ENCODE results near the gene MRPS30. TPM values are rescaled to one million over a fixed set of nuclear protein-coding genes. Genes with fewer than 3 reads are reported as not detected.

Gene MRPS30
- total and polyA plus RNA-seq, 2 experiments from 2014 or later = 86.1 to 156 TPM

GRCh38 chr5:44845777-44846176, 37.0 kb downstream of the MRPS30 start:
- no peak overlapping the region for H2AFZ ChIP-seq
- no peaks in the 10 kb centered on the region for H4K20me1 ChIP-seq (replicated peaks; ENCODE audit: insufficient read depth)
- no peaks in the 10 kb centered on the region for H3K4me1 ChIP-seq (ENCODE audit: insufficient read depth)
- DNase-seq (ENCODE audit: low spot score) (no peak), ATAC-seq (no peak)
- no peak overlapping the region for H3K4me3 Mint-ChIP-seq
- no peaks in the 10 kb centered on the region for H3K36me3 ChIP-seq (ENCODE audit: insufficient read depth)
- TF ChIP-seq CREB1 (CRISPR knock-in tag; IDR thresholded peaks at IDR 0.05; ENCODE audit: low read depth) = no peak
- no peak for TF ChIP-seq ZNF331 (CRISPR knock-in tag; IDR thresholded peaks at IDR 0.05; ENCODE audit: low read depth)
- TF ChIP-seq CTCF (conservative IDR thresholded peaks at IDR 0.05; ENCODE audit: low read depth in 2 of 2) = no peak
- TF ChIP-seq JUNB (IDR thresholded peaks at IDR 0.05; ENCODE audit: unreplicated experiment) = no peak
- TF ChIP-seq EZH2 (IDR thresholded peaks at IDR 0.05; ENCODE audit: low read depth, unreplicated experiment) = no peak
- no peak for TF ChIP-seq NANOG (IDR thresholded peaks at IDR 0.05; ENCODE audit: borderline replicate concordance)
- no peak for TF ChIP-seq ZNF114 (CRISPR knock-in tag; IDR thresholded peaks at IDR 0.05)
- no peak for TF ChIP-seq REST (IDR thresholded peaks at IDR 0.05; ENCODE audit: unreplicated experiment)
- TF ChIP-seq ZNF462 (CRISPR knock-in tag; IDR thresholded peaks at IDR 0.05) = no peak
- no peak for TF ChIP-seq POLR2AphosphoS5 (IDR thresholded peaks at IDR 0.05; ENCODE audit: low read depth)
- no peak for TF ChIP-seq ETS1 (IDR thresholded peaks at IDR 0.05)
- no peak for TF ChIP-seq STAT1 (IDR thresholded peaks at IDR 0.05; ENCODE audit: unreplicated experiment)
- no peaks in the 10 kb centered on the region for H3F3A ChIP-seq (replicated peaks; ENCODE audit: low read depth)
- H3K36me3 Mint-ChIP-seq (ENCODE audit: low read depth) = no peaks in the 10 kb centered on the region
- H3K4me3 ChIP-seq = no peak overlapping the region
- no peaks in the 10 kb centered on the region for H3K9me3 Mint-ChIP-seq
- H3K79me2 ChIP-seq (replicated peaks; ENCODE audit: insufficient read depth) = no peaks in the 10 kb centered on the region
- peaks cover 3% of the 10 kb centered on the region for H3K27me3 Mint-ChIP-seq (ENCODE audit: insufficient read depth, low read depth, poor library complexity)
- no peaks in the 10 kb centered on the region for H3K27me3 ChIP-seq (ENCODE audit: insufficient read depth)
- H3K9me2 ChIP-seq (ENCODE audit: insufficient read depth) = no peaks in the 10 kb centered on the region
- no peaks in the 10 kb centered on the region for H3K4me1 Mint-ChIP-seq
- no peak overlapping the region for H3K4me2 ChIP-seq
- no peak overlapping the region for H3K27ac ChIP-seq (ENCODE audit: low read depth)
- H3K27ac Mint-ChIP-seq = no peak overlapping the region
